CD8-positive, alpha-beta memory T cell (primary cell): ENCODE results near the gene SEPSECS. TPM values are rescaled to one million over a fixed set of nuclear protein-coding genes. Genes with fewer than 3 reads are reported as not detected.

Experiments used
- CTCF ChIA-PET: fragments of 350-600 bp; sonication (Branson Sonifier 250); formaldehyde crosslinking; loops from one replicate; lab custom pipeline; 2021; ENCODE audit warnings: antibody characterized with exemption; lab: Charles Lee
- POLR2A ChIA-PET: fragments of 350-600 bp; sonication (Branson Sonifier 250); formaldehyde crosslinking; loops from one replicate; lab custom pipeline; 2021; ENCODE audit warnings: antibody characterized with exemption; lab: Charles Lee
- DNase-seq, 5 donors: peaks; one replicate each; pipeline versions ENCODE4 v3.0.0 to v3.0.0-alpha.2; 2020 to 2022; ENCODE audit warnings: mixed read lengths in 1 of 5
- H3K27ac ChIP-seq: one replicate; pipeline ENCODE4 v1.7.0; 2013; ENCODE audit warnings: low read depth, mild to moderate bottlenecking, low read length, moderate library complexity
- H3K27me3 ChIP-seq: 2 replicates; pipeline ENCODE4 v1.7.0; 2013; ENCODE audit warnings: low read length, mild to moderate bottlenecking; ENCODE audit not compliant: insufficient read depth, poor library complexity, severe bottlenecking
- H3K36me3 ChIP-seq: 2 replicates; pipeline ENCODE4 v1.7.0; 2013; ENCODE audit warnings: mild to moderate bottlenecking, low read length, moderate library complexity; ENCODE audit not compliant: insufficient read depth
- H3K4me1 ChIP-seq: 2 replicates; pipeline ENCODE4 v1.7.0; 2013; ENCODE audit warnings: mild to moderate bottlenecking, low read length, moderate library complexity; ENCODE audit not compliant: insufficient read depth
- H3K4me3 ChIP-seq: 2 replicates; pipeline ENCODE4 v1.7.0; 2013; ENCODE audit warnings: mild to moderate bottlenecking, low read length
- H3K9me3 ChIP-seq: 2 replicates; pipeline ENCODE4 v1.7.0; 2013; ENCODE audit warnings: mild to moderate bottlenecking, low read length
- H3K27ac Mint-ChIP-seq, 8 donors: one replicate each; pipeline ENCODE4 v1.8.0; 2020 to 2021; ENCODE audit warnings: mixed read lengths in 8 of 8, mild to moderate bottlenecking in 6 of 8, inconsistent platforms in 3 of 8, moderate library complexity in 3 of 8
- H3K27me3 Mint-ChIP-seq, 2 donors: one replicate each; pipeline ENCODE4 v1.8.0; 2020 to 2021; ENCODE audit warnings: mixed read lengths in 2 of 2, mild to moderate bottlenecking in 1 of 2, moderate library complexity in 1 of 2
- H3K36me3 Mint-ChIP-seq, 3 donors: one replicate each; pipeline ENCODE4 v1.8.0; 2020 to 2021; ENCODE audit warnings: mixed read lengths in 3 of 3, inconsistent platforms in 1 of 3, mild to moderate bottlenecking in 1 of 3
- H3K4me1 Mint-ChIP-seq, 3 donors: one replicate each; pipeline ENCODE4 v1.8.0; 2020 to 2021; ENCODE audit warnings: mixed read lengths in 3 of 3, inconsistent platforms in 1 of 3, mild to moderate bottlenecking in 1 of 3
- H3K4me3 Mint-ChIP-seq, 7 donors: one replicate each; pipeline ENCODE4 v1.8.0; 2020 to 2021; ENCODE audit warnings: mixed read lengths in 7 of 7, mild to moderate bottlenecking in 6 of 7, moderate library complexity in 4 of 7, inconsistent platforms in 2 of 7
- H3K9me3 Mint-ChIP-seq, 5 donors: one replicate each; pipeline ENCODE4 v1.8.0; 2020 to 2022; ENCODE audit warnings: mixed read lengths in 5 of 5, mild to moderate bottlenecking in 3 of 5, moderate library complexity in 2 of 5, inconsistent platforms in 1 of 5
- polyA plus RNA-seq: library from polyadenylated mRNA; unstranded; fragments of 300-500 nt; fragmentation: Illumina TruSeq; gene quantifications from one replicate; pipeline ENCODE4 v1.2.3, GENCODE V29; 2021
- total RNA-seq, 2 experiments: library from RNA; stranded (reverse); gene quantifications; one replicate each; pipeline ENCODE4 v1.2.3, GENCODE V29; 2021

Gene SEPSECS
- total and polyA plus RNA-seq, 3 experiments from 2014 or later: 3.1 to 10.0 (median 8.6) TPM

DNA sequence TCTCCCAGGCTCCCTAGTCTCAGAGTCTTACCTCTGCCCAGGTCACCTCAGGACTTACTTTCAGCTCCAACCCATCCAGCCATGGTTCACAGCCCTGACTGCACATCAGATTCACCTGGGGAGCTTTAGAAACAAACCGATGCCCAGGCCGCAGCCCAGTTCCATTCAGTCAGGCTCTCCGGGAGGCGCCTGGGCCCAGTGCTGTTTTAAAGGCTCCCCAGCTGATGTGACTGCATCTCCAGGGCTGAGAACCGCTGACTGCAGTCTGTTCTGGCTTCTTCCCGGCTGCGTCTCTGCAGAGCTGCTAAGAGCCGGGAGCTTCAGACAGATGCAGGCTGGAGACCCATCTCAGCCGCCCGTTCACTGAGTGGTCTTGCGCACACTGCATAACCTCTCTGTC, 85.1 kb downstream of the SEPSECS start:
- H3K27me3 Mint-ChIP-seq: peaks cover 8 to 52% of the 10 kb centered on the region in 2 donors
- H3K36me3 Mint-ChIP-seq: no peaks in the 10 kb centered on the region
- no peaks in the 10 kb centered on the region for H3K4me1 Mint-ChIP-seq
- H3K9me3 Mint-ChIP-seq: peaks cover 0 to 4% (median 0%) of the 10 kb centered on the region in 5 donors
- Histone ChIP-seq H3K36me3 (no peaks in the 10 kb centered on the region), H3K27ac (no peak overlapping the region), H3K9me3 (no peaks in the 10 kb centered on the region), H3K4me1 (no peaks in the 10 kb centered on the region), H3K27me3 (no peaks in the 10 kb centered on the region), H3K4me3 (no peak overlapping the region)
- no peak for DNase-seq
- no peak overlapping the region for H3K4me3 Mint-ChIP-seq
- CTCF ChIA-PET: no interaction called here
- H3K27ac Mint-ChIP-seq: no peak overlapping the region
- POLR2A ChIA-PET: no interaction called here

DNA sequence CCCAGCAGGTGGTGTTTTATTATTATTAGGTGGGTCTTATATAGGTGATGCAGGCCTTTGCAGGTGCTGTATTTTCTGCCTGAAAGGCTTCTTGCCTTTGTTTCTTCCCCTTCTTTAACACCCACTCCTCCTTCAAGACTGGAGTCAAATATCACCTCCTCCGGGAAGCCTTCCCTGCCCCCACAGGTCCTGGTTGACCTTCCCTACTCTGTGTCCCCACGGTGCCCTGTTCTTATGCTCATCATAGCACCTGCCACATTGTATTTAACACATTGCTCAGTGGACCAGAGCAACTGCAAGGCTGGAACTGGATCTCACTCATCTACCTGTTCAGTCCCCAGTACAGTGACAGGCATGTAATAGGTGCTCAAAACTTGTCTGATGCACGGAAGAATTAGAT, 89.7 kb downstream of the SEPSECS start:
- Mint-ChIP-seq H3K9me3 (peaks cover 0 to 7% (median 0%) of the 10 kb centered on the region in 5 donors), H3K4me1 (no peaks in the 10 kb centered on the region), H3K27me3 (peaks cover 6 to 35% of the 10 kb centered on the region in 2 donors), H3K36me3 (no peaks in the 10 kb centered on the region), H3K4me3 (no peak overlapping the region), H3K27ac (no peak overlapping the region)
- no peak for DNase-seq
- Histone ChIP-seq H3K36me3 (no peaks in the 10 kb centered on the region), H3K4me3 (no peak overlapping the region), H3K27ac (no peak overlapping the region), H3K4me1 (no peaks in the 10 kb centered on the region), H3K27me3 (no peaks in the 10 kb centered on the region), H3K9me3 (no peaks in the 10 kb centered on the region)
- POLR2A ChIA-PET: no interaction called here
- CTCF ChIA-PET: no interaction called here

Other genes with a start within 250 kb of the SEPSECS start
- gene CCDC149, start 247.4 kb downstream of the SEPSECS start, total RNA-seq: under 1 TPM; 0.07 to 0.28 TPM
- not detected for gene CCDC149, start 247.4 kb downstream of the SEPSECS start, polyA plus RNA-seq
- not detected for gene LGI2, start 129.5 kb downstream of the SEPSECS start, total RNA-seq
- not detected for gene LGI2, start 129.5 kb downstream of the SEPSECS start, polyA plus RNA-seq
- 10 to 100 TPM; 38.1 to 38.9 TPM for gene PI4K2B, start 73.6 kb upstream of the SEPSECS start, total RNA-seq
- gene PI4K2B, start 73.6 kb upstream of the SEPSECS start, polyA plus RNA-seq: 9.7 TPM
- 10 to 100 TPM; 14.1 to 15.0 TPM for gene ZCCHC4, start 152.3 kb upstream of the SEPSECS start, total RNA-seq
- gene ZCCHC4, start 152.3 kb upstream of the SEPSECS start, polyA plus RNA-seq: 11.6 TPM
- 10 to 100 TPM; 35.7 to 37.7 TPM for gene ANAPC4, start 216.8 kb upstream of the SEPSECS start, total RNA-seq
- 21.5 TPM for gene ANAPC4, start 216.8 kb upstream of the SEPSECS start, polyA plus RNA-seq